ENCODE results near the gene SLC24A3.
"Not testable (repeated sequence)": the region's sequence is repeated elsewhere in the genome, so short reads cannot be mapped to it uniquely, and the experiment has no call there.

SLC24A3 gene

GRCh38 chr20:19729672-19730071, 517.2 kb downstream of the SLC24A3 start:
- no peak for DNase-seq

DNA sequence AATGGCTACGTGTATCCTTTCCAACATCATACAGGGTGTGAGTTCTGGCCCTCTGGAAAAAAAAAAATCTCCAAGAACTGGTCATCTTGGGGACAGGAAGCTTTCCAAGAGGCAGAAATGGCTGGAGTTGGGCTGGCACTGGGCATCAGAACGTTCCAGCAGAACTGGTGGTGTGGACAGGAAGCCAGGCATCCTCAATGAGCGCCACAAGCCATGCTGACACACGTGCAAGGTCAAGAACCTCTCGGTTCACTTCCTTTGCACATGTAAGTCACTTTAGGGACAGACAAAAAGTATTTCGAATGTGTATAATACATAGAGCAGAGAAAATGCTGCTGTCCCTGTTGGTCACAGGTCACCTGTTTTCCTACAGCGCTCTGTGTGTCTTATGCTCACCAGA, 518.3 kb downstream of the SLC24A3 start:
- DNase-seq, result no peak

- no peak for DNase-seq
These were observed 522.4 kb downstream of the SLC24A3 start for GRCh38 chr20:19734811-19735210.

DNA sequence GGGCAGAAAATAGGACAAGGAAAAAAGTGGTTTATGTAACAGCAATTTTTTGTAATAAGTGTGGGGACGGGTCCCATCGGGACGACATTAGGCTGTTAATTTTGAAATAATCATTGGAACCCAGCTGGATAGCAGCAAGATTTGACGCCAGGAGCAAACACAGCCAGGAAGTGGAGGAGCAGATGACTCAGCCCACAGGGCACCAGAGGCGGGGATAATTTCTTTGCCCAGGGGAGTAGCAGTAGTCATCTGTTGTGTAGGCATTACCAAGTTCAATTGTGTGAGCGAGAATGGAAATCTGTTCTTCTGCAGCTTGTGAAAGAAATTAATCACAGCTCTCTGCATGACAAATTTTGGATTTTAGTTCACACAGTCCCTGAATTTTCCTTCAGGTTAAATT, 523.0 kb downstream of the SLC24A3 start:
- peak; percentile 65 for DNase-seq

DNA sequence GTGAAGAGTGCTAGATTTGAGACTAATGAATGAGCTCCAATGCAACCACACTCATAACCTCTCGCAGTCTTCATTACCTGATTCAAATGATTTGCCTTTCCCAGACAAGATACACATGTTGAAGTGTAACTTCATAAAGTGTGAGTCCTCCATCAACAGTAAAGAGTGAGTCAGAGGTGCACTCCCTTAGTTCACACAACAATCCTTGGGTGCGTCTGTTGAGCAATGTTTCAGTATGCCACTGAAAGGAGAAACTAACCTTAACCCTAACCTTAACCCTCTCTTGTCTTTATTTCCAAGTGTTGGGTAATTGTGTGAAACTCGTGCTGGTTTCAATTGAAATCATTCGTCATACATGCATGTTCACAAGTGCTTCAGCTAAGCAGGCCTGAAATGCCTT, 524.6 kb downstream of the SLC24A3 start:
- no peak for DNase-seq

DNA sequence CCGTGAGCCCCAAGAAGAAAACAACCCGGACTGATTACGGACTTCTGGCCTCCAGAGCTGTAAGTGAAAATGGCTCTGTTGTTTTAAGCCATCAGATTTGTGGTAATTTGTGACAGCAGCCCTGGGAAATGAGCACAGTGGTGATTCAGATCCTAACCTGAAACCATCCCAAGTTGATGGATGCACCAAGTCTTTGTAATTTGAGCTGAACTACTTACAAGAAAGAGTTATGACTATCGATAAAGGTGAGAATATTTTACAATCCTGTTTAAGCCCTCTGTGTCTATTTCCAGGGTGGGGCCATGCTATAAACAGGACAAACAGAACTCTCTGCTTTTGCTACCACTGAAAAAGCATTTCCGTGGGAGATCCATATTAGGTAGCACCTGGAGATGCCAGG, 526.5 kb downstream of the SLC24A3 start:
- no peak for DNase-seq

DNA sequence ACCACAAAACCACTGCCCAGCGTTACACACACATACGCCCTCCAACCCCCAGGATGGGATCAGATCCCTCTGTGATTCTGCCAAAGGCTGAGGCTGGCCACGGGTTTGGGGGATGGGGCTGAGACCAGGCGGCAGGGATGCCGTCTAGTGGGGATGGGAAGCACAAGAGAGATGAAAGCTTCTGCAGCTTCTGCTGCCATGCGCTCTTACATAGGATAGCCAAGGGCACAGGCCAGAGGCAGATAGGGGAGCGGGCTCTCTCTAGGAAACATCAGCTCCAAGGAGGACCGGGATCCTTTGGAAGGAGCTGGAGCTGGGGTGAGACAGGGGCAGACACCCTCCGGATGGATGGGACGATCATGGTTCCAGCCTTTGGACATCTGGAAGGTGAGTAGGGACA, 526.9 kb downstream of the SLC24A3 start:
- DNase-seq, result no peak

DNA sequence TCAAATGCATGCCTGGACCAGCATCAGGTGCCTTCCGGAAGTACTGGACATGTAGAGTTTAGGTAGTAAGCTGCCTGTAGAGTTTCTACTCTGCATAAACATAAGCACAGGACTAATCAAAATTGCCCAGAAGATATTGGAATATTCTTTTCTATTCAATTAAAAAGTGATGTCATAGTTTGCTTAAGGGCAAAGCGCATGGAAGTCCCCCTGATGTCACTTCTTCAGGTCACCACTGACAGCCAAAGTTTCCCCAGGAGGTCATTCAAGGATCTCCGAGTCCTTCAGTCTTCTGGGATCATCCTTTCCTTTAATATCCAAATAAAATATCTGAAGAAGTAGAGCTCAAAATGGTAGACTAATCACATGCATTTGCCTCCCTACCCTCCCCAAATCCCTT, 528.1 kb downstream of the SLC24A3 start:
- DNase-seq, result no peak

DNA sequence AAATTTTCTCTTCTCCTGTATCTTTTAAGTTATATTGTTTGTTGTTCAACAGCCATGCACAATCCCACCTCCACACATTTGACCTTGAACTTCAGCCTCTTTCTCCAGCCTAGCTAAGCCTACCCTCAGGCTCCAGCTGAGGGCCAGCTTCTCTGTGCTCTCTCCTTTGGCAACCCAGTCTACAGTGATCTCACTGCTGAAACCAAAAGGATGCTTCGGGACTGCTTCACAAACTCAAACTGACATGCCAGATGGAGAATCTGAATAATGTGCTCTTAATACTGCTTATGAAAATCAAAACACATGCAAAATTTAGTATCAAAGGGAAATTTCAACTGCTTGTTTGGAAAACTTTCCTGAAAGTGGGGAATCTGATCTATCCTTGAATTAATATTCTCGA, 529.5 kb downstream of the SLC24A3 start:
- DNase-seq, result no peak

DNA sequence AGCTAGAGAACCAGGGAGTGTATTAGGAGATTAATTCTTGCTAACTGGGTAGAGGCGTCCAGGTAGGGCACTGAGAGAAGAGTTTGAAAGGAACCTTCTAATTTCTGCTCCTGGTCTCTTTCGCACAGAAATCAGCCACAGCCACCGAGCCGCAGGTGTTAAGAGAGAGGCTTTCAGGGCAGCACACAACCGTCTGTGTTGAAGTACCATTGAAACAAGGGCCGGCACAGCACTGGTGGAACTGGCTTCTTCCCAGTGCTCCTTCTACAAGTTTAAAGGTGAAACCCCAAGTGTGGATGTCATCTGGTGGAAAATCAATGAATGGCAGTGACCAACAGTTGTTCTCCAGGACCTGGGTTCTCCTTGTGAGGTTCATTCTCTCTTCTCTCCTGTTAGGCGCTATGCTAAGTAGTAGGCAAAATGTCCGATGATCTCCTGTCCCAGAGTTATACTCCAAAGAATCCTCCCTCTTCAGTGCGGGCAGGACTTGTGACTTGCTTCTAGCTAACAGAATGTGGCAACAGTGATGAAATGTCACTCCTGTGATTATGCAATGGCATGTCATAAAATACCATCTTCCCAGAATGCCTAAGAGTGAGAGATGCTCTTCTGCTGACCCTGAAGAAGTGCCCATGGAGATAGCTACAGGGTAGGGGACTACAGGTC, 530.7 kb downstream of the SLC24A3 start:
- no peak for DNase-seq

DNA sequence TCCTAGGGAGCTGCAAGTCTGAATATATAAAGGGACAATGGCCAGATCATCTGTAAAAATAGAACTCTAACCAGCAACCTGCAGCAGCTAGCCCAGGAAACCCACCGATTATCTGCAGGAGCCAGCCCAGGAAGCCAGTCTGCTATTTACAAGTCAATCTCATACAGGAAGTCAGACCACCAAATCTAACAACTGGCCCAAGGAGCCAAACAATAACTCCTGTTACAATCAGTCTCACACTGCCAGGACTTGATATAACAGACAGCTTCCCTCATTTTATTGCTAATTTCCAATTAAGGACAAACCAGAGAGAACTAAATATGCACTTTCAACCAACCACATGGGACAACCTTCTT, 531.2 kb downstream of the SLC24A3 start:
- DNase-seq, result no peak

DNA sequence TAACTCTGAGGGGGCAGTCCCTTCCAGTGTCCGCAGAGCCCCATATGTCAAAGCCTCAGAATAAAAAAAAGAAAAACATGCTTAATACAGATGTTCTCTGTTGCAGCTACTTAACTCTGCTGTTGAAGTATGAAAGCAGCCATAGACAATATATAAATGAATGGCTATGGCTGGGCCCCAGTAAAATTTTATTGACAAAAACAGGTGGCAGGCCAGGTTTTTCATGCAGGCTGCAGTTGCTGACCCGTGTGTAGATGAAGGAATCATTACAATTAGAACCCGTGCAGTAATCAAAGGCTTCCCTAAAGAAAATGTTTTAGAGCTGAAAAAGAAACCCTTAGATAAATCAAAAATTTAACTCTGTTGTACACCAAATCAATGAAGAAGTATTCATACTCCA, 532.7 kb downstream of the SLC24A3 start:
- DNase-seq, result no peak

DNA sequence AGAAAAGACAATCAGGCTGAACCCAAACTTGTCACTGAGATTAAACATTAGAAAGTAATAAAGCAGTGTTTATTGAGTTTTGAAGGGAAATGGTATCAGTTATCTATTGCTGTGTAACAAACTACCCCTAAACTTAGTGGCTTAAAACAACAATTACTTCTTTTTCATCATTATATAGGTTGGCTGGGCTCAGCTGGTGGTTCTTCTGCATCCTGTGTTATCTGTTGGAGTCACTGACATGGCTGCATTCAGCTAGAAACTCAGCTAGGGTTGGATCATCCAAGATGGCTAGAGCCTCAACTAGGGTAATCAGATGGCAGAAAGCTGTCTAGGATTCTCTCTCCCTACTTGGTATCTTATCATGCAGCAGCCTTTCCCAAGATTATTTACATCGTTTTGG, 533.1 kb downstream of the SLC24A3 start:
- no peak for DNase-seq

DNA sequence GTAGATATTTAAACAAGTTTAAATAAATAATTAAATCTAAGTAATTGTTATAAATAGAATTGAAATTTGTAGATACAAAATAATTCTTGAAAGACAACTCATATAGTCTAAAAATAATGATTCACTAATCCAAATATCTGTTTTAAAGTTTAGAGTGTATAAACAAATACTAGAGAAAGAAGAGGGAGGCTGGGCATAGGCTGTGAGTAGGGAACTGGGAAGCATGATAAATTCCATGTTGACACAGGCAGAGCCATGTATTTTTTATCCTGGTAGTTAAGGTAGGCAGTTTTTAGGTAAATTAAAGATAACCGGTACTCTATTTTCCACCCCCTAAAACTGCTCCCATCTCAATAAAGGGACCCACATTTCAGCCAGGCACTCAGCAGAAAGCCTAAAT, 534.0 kb downstream of the SLC24A3 start:
- no peak for DNase-seq

DNA sequence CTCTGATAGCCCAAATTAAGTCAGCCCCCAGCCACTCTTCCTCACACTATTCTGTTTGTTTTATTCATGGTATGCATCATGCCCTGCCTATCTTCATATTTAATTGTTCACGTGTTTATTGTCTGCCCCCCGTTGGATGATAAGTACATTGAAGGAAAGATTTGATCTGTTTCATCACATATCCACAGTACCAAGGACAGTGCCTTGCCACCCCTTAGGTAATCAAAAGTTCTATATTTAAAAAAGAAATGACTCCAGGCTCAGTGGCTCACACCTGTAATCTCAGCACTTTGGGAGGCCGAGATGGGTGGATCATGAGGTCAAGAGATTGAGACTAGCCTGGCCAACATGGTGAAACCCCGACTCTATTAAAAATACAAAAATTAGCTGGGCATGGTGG, 535.5 kb downstream of the SLC24A3 start:
- no peak for DNase-seq

DNA sequence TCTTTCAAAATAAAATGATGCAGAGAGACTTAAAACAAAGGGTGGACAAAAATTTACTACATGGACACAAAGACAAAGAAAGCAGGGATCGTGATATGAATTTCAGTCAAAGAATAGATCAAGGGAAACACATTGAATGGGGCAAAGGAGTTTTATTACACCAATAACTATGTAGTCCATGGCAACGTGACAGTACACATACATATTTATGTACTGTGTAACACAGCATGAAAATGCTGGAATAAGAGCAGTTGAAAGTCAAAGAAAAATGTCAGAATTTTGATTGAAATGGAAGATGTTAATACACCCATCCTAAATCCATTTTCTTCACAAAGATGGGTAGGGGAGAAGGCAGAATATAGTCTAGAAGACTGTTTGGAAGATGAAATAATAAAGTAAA, 536.2 kb downstream of the SLC24A3 start:
- DNase-seq, result no peak

DNA sequence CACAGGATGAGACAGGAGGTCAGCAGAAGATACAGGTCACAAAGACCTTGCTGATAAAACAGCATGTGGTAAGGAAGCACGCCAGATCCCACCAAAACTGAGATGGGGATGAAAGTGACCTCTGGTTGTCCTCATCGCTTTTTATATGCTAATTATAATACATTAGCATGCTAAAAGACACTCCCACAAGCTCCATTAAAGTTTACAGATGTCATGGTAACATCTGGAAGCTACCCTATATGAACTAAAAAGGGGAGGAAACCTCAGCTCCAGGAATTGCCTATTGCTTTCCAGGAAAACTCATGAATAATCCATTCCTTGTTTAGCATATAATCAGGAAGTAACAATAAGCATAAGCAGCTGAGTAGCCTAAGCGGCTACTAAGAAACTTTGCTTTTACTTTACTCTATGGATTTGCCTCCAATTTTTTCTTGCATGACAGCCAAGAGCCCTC, 537.2 kb downstream of the SLC24A3 start:
- DNase-seq, result no peak

GRCh38 chr20:19750101-19750606, 537.7 kb downstream of the SLC24A3 start:
- DNase-seq, result no peak

DNA sequence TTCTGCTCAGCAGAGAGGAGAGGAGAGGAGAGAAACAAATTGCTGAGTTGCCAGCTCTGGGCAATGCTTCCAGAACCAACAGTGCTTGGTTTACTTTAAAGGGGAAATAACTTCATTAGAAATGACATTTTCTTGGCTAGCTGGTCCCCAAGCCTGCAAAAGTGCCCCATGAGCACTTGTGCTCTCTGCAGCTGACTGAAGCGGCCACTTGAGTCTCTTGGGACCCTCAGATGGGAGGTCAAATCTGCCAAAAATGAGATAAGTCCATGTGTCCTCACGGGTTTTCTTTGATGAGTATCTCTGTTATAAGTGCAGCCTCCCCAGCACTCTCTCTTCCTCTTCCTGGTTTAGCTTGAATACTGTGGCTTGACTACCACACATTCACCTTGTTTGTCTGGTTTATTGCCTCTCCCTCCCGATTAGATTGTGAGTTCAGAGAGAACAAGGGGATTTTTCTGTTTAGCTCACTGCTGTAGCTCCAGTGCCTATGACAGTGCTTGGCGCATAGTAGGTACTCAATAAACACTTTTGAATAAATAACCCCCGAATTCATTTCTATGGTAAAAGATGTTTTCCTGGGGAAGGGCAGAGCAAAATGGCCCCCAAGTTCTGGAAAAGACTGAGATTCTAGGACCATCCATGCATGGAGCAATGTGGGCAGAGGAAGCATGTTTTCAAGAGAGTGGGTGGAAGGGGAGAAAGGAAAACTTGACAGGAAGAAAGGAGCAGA, 538.6 kb downstream of the SLC24A3 start:
- DNase-seq, result no peak

- not testable (repeated sequence) for DNase-seq
These were observed 541.8 kb downstream of the SLC24A3 start for GRCh38 chr20:19754201-19754600.

GRCh38 chr20:19756761-19757486, 544.5 kb downstream of the SLC24A3 start:
- peak; percentile 80 for DNase-seq

- peak; percentile 98 for DNase-seq
These were observed 545.2 kb downstream of the SLC24A3 start for GRCh38 chr20:19757487-19758132.

DNA sequence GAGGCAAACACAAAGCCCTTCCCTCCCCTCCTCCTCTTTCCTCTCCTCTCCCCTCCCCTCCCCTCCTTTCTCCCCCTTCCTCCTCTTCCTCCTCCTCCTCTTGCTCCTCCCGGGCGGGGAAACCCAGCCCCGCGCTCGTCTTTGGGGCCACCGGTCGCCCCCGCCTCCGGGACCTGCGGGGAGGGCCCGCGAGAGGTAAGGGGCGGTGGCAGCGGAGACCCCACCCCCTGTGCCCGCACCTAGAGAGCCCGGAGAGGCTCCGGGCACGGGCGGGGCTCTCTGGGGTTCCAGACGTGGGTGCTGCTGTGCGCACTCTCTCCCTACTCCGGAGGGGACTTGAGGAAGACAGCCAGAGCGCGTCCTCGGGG, 545.7 kb downstream of the SLC24A3 start, which contains the start of gene RIN2:
Gene RIN2 (plus strand): TSS at position 126 of the 368 bp plus-strand sequence. CDS start 131,344 bp downstream, outside the sequence.
- DNase-seq, result no peak

All from eye (tissue), 1 donor.